PC-9 (cell line): ENCODE measurements around the gene LAD1. TPM values are rescaled to one million over a fixed set of nuclear protein-coding genes. Genes with fewer than 3 reads are reported as not detected.

Experiments
- BruUV-seq: library from RNA; stranded (reverse); fragments of 400-500 nt; replicated peaks from 2 replicates; lab custom pipeline; 2021; lab: Mats Ljungman, UMichigan
- CTCF ChIA-PET: fragments of 300-600 bp; sonication (Branson Sonifier 250); formaldehyde crosslinking; loops from one replicate; lab custom pipeline; 2022; ENCODE audit warnings: antibody characterized with exemption; lab: Charles Lee
- POLR2A ChIA-PET: fragments of 300-600 bp; sonication (Branson Sonifier 250); formaldehyde crosslinking; loops from one replicate; lab custom pipeline; 2022; ENCODE audit warnings: antibody characterized with exemption; ENCODE audit not compliant: unreplicated experiment; lab: Charles Lee
- DNase-seq, 2 experiments: peaks; one replicate each; pipeline versions ENCODE4 v3.0.0 to v3.0.0-alpha.2; 2015 to 2022; ENCODE audit warnings: mixed read lengths in 1 of 2
- H2AFZ ChIP-seq: fragments of 200-600 bp; sonication (generic); 2 replicates; pipeline ENCODE4 v1.8.1; 2017; ENCODE audit warnings: antibody characterized with exemption
- H3F3A ChIP-seq: fragments of 200-600 bp; sonication (generic); 2 replicates; pipeline ENCODE4 v1.8.1; 2017; ENCODE audit warnings: antibody characterized with exemption, mild to moderate bottlenecking, low read depth; ENCODE audit not compliant: insufficient read depth
- H3K27ac ChIP-seq: fragments of 200-600 bp; sonication (generic); 2 replicates; pipeline ENCODE4 v1.6.1; 2016; ENCODE audit warnings: mixed run types
- H3K27me3 ChIP-seq: fragments of 200-600 bp; sonication (generic); 2 replicates; pipeline ENCODE4 v1.6.1; 2016; ENCODE audit warnings: low read depth, mixed run types; ENCODE audit not compliant: insufficient read depth
- H3K36me3 ChIP-seq: fragments of 200-600 bp; sonication (generic); 2 replicates; pipeline ENCODE4 v1.6.1; 2016; ENCODE audit warnings: low read depth, mixed run types
- H3K4me1 ChIP-seq: fragments of 200-600 bp; sonication (generic); replicated peaks from 2 replicates; pipeline ENCODE4 v1.6.1; 2016; ENCODE audit warnings: mixed run types; ENCODE audit not compliant: insufficient read depth
- H3K4me2 ChIP-seq: fragments of 200-600 bp; sonication (generic); 2 replicates; pipeline ENCODE4 v1.6.1; 2017; ENCODE audit warnings: mixed run types
- H3K4me3 ChIP-seq: fragments of 200-600 bp; sonication (generic); 2 replicates; pipeline ENCODE4 v1.6.1; 2016; ENCODE audit warnings: mixed run types
- H3K79me2 ChIP-seq: fragments of 200-600 bp; sonication (generic); 2 replicates; pipeline ENCODE4 v1.6.1; 2017; ENCODE audit warnings: low read depth, mixed run types
- H3K9me2 ChIP-seq: fragments of 200-600 bp; sonication (generic); 2 replicates; pipeline ENCODE4 v1.8.1; 2017; ENCODE audit warnings: mild to moderate bottlenecking; ENCODE audit not compliant: insufficient read depth
- H3K9me3 ChIP-seq: fragments of 200-600 bp; sonication (generic); 2 replicates; pipeline ENCODE4 v1.8.1; 2016; ENCODE audit warnings: low read depth; ENCODE audit not compliant: insufficient read depth
- H4K20me1 ChIP-seq: fragments of 200-600 bp; sonication (generic); 2 replicates; pipeline ENCODE4 v1.8.1; 2017; ENCODE audit not compliant: insufficient read depth
- EZH2 ChIP-seq: fragments of 200-600 bp; sonication (generic); IDR thresholded peaks from 2 replicates; pipeline ENCODE4 v1.8.0; 2017; ENCODE audit warnings: antibody characterized with exemption, low read depth
- intact Hi-C: fragments of 100-400 bp; cut with micrococcal nuclease; formaldehyde crosslinking; loops from one replicate; pipeline ENCODE4 v1.10.0; 2022; ENCODE audit not compliant: unreplicated experiment
- total RNA-seq: library from RNA; stranded (reverse); gene quantifications from 2 replicates; pipeline ENCODE4 v1.2.3, GENCODE V29; 2021
- TF ChIP-seq, protein P1 (sequence below): fragments of 200-600 bp; sonication (generic); conservative IDR thresholded peaks from 2 replicates; pipeline ENCODE4 v1.6.1; 2017; ENCODE audit warnings: mixed run types, antibody characterized with exemption, mild to moderate bottlenecking, moderate library complexity

Gene LAD1
- total RNA-seq, 1 experiment from 2014 or later: 54.7 TPM

DNA sequence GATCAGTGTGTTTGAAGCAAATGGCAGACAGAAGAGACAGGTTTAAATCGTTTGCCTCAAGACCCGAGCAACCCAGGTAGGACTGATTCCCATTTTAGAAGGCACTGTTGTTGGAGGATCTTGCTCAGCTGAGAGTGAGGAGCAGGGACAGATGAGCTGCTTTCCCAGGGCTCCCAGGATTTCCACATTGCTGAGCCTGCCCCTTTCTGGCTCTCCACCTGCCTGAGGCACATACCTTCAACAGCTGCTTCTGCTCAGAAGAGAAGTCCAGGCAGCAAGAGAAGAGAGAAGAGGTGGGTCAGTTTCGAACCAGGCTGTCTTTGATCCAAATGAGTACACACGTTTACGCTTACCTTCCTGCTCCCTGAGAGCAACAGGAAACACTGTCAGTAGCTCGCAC lies 27.3 kb downstream of the LAD1 start:
- POLR2A ChIA-PET: interaction anchor here (0.8 kb wide), 1 partner anchor 17 kb away, joined by 3 read pairs; no protein-coding TSS in a partner anchor
- BruUV-seq: no TSS peak
- Histone ChIP-seq H3K9me2 (no peaks in the 10 kb centered on the region), H3K27ac (no peak overlapping the region), H2AFZ (no peak overlapping the region), H3K27me3 (peaks cover 86% of the 10 kb centered on the region), H3F3A (no peaks in the 10 kb centered on the region), H4K20me1 (no peaks in the 10 kb centered on the region), H3K9me3 (no peaks in the 10 kb centered on the region), H3K36me3 (no peaks in the 10 kb centered on the region), H3K4me1 (0 out of 2 replicates have a peak, but pooled peaks cover 7% of the 10 kb centered on the region), H3K4me3 (no peak overlapping the region), H3K79me2 (no peaks in the 10 kb centered on the region), H3K4me2 (no peak overlapping the region)
- intact Hi-C loops: no loop called here
- TF ChIP-seq EZH2: no peak
- TF ChIP-seq, protein P1, sequence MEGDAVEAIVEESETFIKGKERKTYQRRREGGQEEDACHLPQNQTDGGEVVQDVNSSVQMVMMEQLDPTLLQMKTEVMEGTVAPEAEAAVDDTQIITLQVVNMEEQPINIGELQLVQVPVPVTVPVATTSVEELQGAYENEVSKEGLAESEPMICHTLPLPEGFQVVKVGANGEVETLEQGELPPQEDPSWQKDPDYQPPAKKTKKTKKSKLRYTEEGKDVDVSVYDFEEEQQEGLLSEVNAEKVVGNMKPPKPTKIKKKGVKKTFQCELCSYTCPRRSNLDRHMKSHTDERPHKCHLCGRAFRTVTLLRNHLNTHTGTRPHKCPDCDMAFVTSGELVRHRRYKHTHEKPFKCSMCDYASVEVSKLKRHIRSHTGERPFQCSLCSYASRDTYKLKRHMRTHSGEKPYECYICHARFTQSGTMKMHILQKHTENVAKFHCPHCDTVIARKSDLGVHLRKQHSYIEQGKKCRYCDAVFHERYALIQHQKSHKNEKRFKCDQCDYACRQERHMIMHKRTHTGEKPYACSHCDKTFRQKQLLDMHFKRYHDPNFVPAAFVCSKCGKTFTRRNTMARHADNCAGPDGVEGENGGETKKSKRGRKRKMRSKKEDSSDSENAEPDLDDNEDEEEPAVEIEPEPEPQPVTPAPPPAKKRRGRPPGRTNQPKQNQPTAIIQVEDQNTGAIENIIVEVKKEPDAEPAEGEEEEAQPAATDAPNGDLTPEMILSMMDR: no peak
- DNase-seq: no peak
- CTCF ChIA-PET: interaction anchor here (0.6 kb wide), 1 partner anchor 9 kb away, joined by 7 read pairs; no protein-coding TSS in a partner anchor

DNA sequence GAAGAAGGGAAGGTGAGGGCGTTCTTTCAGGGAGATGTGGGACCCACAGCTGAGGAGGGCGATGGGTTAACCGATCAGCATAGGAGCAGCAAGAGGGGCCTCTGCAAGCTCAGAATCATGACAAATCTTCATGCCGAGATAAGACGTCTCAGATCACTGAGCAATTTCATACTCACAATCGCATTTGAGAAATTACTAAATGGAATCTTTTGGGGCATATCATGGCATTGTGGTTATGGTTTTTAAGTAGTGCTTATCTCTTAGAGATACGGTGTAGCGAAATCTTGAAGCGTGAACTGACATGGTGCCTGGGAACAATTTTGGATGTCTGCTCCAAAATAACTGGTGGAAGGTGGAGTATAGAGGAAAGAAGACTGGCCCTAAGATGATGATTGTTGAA lies 27.8 kb downstream of the LAD1 start:
- Histone ChIP-seq H4K20me1 (no peaks in the 10 kb centered on the region), H3K4me3 (no peak overlapping the region), H3K4me2 (no peak overlapping the region), H3K27me3 (peaks cover 90% of the 10 kb centered on the region), H3K9me3 (no peaks in the 10 kb centered on the region), H3K79me2 (no peaks in the 10 kb centered on the region), H2AFZ (no peak overlapping the region), H3K4me1 (0 out of 2 replicates have a peak, but pooled peaks cover 1% of the 10 kb centered on the region), H3K27ac (no peak overlapping the region), H3K9me2 (no peaks in the 10 kb centered on the region), H3F3A (no peaks in the 10 kb centered on the region), H3K36me3 (no peaks in the 10 kb centered on the region)
- ChIA-PET CTCF (no interaction called here), POLR2A (interaction anchor here (0.8 kb wide), 1 partner anchor 17 kb away, joined by 3 read pairs; no protein-coding TSS in a partner anchor)
- TF ChIP-seq, protein P1: no peak
- TF ChIP-seq EZH2: no peak
- no peak for DNase-seq
- intact Hi-C loops: no loop called here
- no TSS peak for BruUV-seq

- H3K9me3 ChIP-seq: no peaks in the 10 kb centered on the region
- no peaks in the 10 kb centered on the region for H3K4me1 ChIP-seq
- no peaks in the 10 kb centered on the region for H3K79me2 ChIP-seq
- H3K27ac ChIP-seq: no peak overlapping the region
- BruUV-seq: no TSS peak
- DNase-seq: no peak
- no peak overlapping the region for H3K4me2 ChIP-seq
- ChIA-PET POLR2A (no interaction called here), CTCF (no interaction called here)
- H2AFZ ChIP-seq: no peak overlapping the region
- peaks cover 90% of the 10 kb centered on the region for H3K27me3 ChIP-seq
- TF ChIP-seq, protein P1: no peak
- no peak for TF ChIP-seq EZH2
- intact Hi-C loops: no loop called here
- H3K36me3 ChIP-seq: no peaks in the 10 kb centered on the region
- no peaks in the 10 kb centered on the region for H3F3A ChIP-seq
- no peak overlapping the region for H3K4me3 ChIP-seq
- H4K20me1 ChIP-seq: no peaks in the 10 kb centered on the region
- no peaks in the 10 kb centered on the region for H3K9me2 ChIP-seq
Observed at GRCh38 chr1:201370500-201370899, 28.6 kb downstream of the LAD1 start.
